Mesodermal cell (in vitro differentiated cells): ENCODE measurements around the gene KCNH1.
A peak's percentile ranks its signal among the peaks of the same experiment; 100 is the strongest.
"Not testable (repeated sequence)": the region's sequence is repeated elsewhere in the genome, so short reads cannot be mapped to it uniquely, and the experiment has no call there.

Experiments used
- H3K27ac ChIP-seq: 2 replicates; pipeline ENCODE4 v1.7.0; 2013; ENCODE audit warnings: mild to moderate bottlenecking, low read depth, low read length, moderate library complexity; ENCODE audit not compliant: severe bottlenecking
- H3K36me3 ChIP-seq: 2 replicates; pipeline ENCODE4 v1.7.1; 2013; ENCODE audit warnings: mild to moderate bottlenecking, low read length, moderate library complexity; ENCODE audit not compliant: control insufficient read depth, insufficient read depth
- H3K4me1 ChIP-seq: one replicate; pipeline ENCODE4 v1.7.1; 2013; ENCODE audit warnings: mild to moderate bottlenecking, low read length; ENCODE audit not compliant: insufficient read depth, control insufficient read depth, poor library complexity, severe bottlenecking
- H3K4me3 ChIP-seq: 2 replicates; pipeline ENCODE4 v1.7.0; 2013; ENCODE audit warnings: low read length, control low read depth, mild to moderate bottlenecking; ENCODE audit not compliant: insufficient read depth, poor library complexity, severe bottlenecking; ENCODE audit errors: extremely low read depth
- H3K9me3 ChIP-seq: 2 replicates; pipeline ENCODE4 v1.7.1; 2013; ENCODE audit warnings: mild to moderate bottlenecking, low read length, moderate library complexity; ENCODE audit not compliant: control insufficient read depth
- WGBS, 2 experiments: methylation state at CpG; one replicate each; pipeline ENCODE4 v1.1.5; 2013; ENCODE audit warnings: missing lambda C conversion rate in 2 of 2; ENCODE audit not compliant: insufficient coverage in 2 of 2; 5-methylcytosine and 5-hydroxymethylcytosine counted together

KCNH1 gene

DNA sequence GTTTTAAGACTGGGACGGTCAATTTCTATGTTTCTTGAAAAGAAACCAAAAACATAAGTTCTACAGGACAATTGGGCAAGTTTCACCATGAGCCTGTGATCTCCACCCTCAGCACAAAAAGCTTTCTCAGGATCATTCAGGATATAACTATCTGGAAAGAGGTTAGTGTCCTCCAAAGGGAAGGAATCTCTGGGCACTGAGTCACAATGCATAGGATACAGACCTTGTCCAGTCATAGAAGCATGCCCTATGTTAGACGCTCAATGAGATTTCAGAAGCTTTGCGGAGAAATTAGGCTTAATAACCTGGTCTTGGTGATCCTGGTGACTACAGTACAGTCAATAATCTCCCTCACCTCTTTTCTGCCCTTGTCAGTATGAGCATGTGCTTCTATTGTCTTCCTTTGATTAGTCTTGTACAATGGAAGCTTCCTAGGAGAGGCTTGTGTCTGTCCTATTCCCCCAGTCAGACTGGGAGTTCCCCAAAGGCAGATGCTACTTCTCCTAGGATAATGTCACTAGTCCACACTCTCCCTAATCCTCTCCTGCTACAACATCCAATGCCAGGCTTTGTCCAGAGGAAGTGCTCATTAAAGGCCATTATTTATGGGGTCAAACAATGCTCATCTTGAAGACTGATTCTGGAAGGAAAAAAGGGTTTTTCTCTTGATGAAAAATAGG, 97.4 kb downstream of the KCNH1 start:
- Histone ChIP-seq H3K36me3 (no peaks in the 10 kb centered on the region), H3K27ac (peak overlapping the region; percentile 74), H3K4me3 (no peak overlapping the region), H3K4me1 (peaks cover 16% of the 10 kb centered on the region), H3K9me3 (no peaks in the 10 kb centered on the region)
- 100% methylated on average over 1 to 2 of the region's 3 CpGs for WGBS, 2 experiments

DNA sequence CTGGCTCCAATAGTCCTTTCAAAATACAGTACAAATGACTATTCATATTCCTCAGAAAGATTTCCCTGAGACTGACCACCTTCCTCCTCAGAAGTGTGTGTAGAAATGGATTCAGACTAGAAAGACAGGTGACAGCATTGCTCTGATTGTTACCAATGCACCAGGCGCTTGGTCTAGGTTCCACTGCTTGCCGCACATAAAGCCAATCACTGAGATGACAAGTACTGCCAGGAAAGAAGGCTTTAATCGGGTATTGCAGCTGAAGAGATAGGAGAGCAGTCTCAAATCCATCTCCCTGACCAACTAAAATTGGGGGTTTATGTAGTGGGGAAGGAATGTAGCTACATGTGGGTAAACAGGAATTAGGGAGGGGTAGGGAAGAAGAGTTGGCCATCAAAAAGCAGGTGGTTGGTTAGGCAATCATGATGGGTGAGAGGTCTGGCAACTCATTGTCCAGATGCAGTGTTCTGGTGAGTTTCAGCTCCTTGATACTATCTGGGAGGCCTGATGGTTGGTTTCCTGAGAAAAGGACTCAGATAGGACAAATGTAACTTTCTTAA, 98.0 kb downstream of the KCNH1 start:
- no peak overlapping the region for H3K4me3 ChIP-seq
- H3K27ac ChIP-seq, result no peak overlapping the region
- H3K9me3 ChIP-seq, result no peaks in the 10 kb centered on the region
- WGBS, 2 experiments, result 87% methylated on average over 2 of the region's 3 CpGs; no CpG with 5 or more reads in 1 of the 2 experiments
- H3K36me3 ChIP-seq, result no peaks in the 10 kb centered on the region
- H3K4me1 ChIP-seq, result peaks cover 16% of the 10 kb centered on the region

DNA sequence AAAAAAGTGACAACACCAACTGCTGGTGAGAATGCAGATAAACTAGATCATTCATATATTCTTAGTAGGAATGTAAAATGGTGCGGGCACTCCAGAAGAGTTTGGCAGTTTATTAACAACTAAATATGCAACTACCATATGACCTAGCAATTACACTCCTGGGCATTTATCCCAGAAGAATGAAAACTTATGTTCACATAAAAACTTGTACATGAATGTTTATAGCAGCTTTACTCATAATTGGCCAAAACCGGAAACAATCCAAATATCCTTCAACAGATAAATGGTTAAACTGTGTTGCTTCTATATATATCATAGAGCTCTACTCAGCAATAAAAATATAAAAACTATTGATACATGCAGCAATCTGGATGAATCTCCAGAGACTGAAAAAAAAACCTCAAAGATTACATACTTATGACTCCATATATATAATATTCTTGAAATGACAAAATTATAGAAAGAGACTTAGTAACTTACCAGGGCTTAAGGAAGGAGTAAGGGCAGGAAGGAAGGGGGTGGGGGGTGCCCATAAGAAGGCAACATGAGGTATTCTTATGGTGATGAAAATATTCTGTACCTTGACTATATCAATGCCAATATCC, 99.9 kb downstream of the KCNH1 start:
- WGBS, 2 experiments, result no CpG with 5 or more reads among the region's 2 CpGs
- Histone ChIP-seq H3K4me1 (peaks cover 16% of the 10 kb centered on the region), H3K4me3 (no peak overlapping the region), H3K27ac (no peak overlapping the region), H3K36me3 (no peaks in the 10 kb centered on the region), H3K9me3 (no peaks in the 10 kb centered on the region)

DNA sequence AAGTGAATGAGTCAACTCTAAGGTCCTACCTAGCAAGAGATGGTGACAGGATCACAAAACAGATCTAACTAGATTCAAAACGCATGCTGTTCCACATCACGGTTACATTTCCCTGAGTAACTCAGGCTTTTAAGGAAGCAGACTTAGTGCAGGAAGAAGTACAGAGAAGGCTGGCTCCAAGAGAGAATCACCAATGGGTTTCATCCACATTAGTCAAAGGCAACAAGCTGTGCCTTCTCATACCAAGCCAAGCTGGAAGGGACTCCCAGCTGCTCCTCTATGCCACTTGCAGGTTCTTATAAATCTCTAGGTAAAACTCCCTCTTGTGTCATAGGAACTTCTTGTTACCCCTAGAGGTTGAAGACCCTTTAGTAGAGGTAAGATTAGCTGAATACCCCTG, 109.0 kb downstream of the KCNH1 start:
- H3K9me3 ChIP-seq, result no peaks in the 10 kb centered on the region
- no peak overlapping the region for H3K27ac ChIP-seq
- 93 to 94% methylated on average over 2 of the region's 2 CpGs for WGBS, 2 experiments
- H3K4me3 ChIP-seq, result no peak overlapping the region
- H3K36me3 ChIP-seq, result no peaks in the 10 kb centered on the region
- H3K4me1 ChIP-seq, result no peaks in the 10 kb centered on the region

DNA sequence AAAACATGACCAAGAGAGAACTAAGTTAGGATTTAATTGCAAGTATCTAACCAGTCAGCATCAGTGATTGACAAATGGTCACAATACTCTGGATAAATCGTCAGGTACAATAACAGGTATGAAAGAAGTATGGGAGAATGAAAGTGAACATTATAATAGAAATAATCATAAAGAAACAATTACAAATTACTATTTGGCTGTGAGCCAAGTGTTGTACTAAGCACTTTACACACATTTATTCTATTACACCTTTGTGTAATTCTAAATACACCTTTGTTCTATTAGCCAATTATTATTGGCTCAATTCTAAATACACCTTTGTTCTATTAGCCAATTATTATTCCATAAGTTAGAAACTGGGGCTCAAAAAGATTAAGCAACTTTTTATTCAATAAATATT, 114.7 kb downstream of the KCNH1 start:
- Histone ChIP-seq H3K4me1 (no peaks in the 10 kb centered on the region), H3K4me3 (no peak overlapping the region), H3K27ac (no peak overlapping the region), H3K36me3 (no peaks in the 10 kb centered on the region), H3K9me3 (no peaks in the 10 kb centered on the region)
- WGBS, 2 experiments, result no CpG with 5 or more reads among the region's 1 CpG

DNA sequence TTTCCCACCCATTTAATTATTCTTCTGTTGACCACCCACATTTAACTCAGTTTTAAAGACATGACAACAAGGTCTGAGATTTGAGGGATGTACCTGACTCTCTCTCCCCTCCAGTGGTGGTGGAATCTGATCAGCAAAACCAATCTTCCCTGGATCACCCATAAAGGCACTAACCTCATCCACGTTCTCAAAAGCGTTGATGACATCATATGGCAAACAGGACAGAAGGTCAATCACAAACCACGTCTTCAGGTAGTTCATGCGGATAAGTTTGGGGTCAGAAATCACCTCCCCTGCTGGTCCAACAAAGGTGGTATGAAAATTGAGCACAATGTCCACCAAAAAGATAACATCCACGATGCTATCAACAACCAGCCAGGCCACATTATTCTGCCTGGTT, 115.3 kb downstream of the KCNH1 start:
- WGBS, 2 experiments, result 95 to 100% methylated on average over 2 to 5 of the region's 5 CpGs
- Histone ChIP-seq H3K27ac (no peak overlapping the region), H3K9me3 (no peaks in the 10 kb centered on the region), H3K36me3 (no peaks in the 10 kb centered on the region), H3K4me1 (no peaks in the 10 kb centered on the region), H3K4me3 (no peak overlapping the region)

DNA sequence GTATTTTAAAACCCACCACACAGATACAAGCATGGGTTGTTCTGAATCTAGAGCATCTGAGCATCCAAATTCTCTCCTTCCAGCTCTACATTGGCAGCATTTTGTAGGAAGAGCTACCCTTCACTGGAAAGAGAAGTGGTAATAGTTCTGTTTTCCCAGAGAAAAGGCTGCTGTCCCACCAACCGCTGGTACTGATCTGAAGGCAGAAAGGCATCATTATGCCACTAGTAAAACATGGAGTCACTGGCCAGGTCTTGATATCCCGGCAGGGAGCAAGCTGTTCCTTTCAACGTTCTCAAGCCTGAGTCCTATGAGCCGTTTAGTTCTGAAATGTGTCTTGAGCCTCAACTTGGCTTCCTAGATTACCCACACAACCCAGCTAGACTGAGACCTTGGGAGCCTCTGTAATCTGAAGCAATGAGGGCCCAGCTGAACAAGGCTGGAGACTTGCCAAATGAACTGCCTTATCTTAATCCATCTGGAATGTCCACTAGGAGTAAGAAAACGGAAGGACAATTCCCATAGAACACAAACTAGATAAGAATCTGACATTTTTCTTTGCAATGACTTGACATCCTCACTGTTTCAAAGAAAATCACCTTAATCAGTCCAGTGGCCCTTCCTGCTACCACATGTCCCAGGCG, 116.8 kb downstream of the KCNH1 start:
- no peak overlapping the region for H3K27ac ChIP-seq
- H3K4me1 ChIP-seq, result no peaks in the 10 kb centered on the region
- no peaks in the 10 kb centered on the region for H3K9me3 ChIP-seq
- WGBS, 2 experiments, result 66 to 78% methylated on average over 6 of the region's 6 CpGs
- H3K36me3 ChIP-seq, result no peaks in the 10 kb centered on the region
- no peak overlapping the region for H3K4me3 ChIP-seq

DNA sequence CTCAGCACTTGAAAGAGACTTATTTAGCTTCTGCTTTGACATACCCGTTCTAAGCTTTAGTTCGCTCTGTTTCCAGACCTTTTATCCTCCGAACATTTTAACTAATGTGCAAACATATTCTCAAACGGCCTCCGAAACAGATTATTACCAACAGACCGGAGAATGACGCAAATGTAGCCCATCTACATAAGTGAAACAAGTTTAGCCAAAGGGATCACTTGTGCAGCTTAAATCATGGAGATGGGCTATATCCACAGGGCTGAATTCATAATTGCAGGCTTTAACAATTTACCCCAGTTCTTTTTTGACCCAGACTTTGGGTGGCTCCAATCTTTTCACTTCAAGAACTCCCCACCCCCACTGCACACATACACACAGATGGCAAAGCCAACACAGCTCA, 119.7 kb downstream of the KCNH1 start:
- H3K4me1 ChIP-seq, result no peaks in the 10 kb centered on the region
- no peaks in the 10 kb centered on the region for H3K9me3 ChIP-seq
- no peaks in the 10 kb centered on the region for H3K36me3 ChIP-seq
- no peak overlapping the region for H3K4me3 ChIP-seq
- H3K27ac ChIP-seq, result no peak overlapping the region
- 65 to 72% methylated on average over 5 to 7 of the region's 7 CpGs for WGBS, 2 experiments

DNA sequence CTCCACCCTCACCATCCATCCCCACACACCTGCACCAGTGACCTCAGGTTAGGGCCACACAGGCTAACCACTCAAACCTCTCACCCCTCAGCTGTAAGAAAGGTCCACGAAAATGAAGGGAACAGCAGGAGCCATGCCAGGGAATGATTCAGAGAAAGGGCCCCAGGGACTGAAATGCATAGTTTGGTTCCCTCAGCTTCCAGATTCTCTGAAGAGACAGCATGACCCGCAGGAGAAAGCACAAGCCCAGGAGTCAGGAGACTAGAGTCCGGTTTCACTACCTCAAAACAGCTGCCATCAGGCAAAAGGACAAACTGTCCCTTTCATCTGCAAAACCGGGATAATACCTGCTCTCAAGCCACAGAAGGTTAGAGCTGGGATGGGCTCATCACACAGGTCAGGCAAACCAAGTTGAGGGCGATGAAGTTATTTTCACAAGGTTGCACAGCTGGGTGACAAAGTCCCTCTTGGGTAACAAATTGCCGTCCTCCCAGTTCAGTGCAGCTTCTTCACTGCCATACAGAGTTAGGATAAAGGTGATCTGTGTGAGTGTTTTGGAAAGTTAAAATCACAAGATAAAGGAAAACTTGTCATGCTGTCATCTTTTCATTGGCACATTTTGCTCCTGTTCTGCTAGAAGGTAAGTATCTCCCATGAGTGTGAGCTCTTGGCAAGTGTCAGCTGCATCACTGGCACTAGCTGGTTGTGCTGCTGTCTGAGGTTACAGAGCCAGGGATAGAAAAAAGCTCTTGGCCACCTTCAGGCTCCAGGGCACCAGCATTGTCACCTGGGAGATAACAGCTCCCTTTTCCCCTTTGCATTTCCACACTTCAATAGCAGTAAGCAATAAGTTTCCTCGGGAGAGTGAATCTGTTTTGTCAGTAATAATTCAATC, 120.4 kb downstream of the KCNH1 start:
- 63 to 81% methylated on average over 5 to 7 of the region's 7 CpGs for WGBS, 2 experiments
- H3K27ac ChIP-seq, result no peak overlapping the region
- no peak overlapping the region for H3K4me3 ChIP-seq
- H3K9me3 ChIP-seq, result no peaks in the 10 kb centered on the region
- H3K4me1 ChIP-seq, result no peaks in the 10 kb centered on the region
- H3K36me3 ChIP-seq, result no peaks in the 10 kb centered on the region

DNA sequence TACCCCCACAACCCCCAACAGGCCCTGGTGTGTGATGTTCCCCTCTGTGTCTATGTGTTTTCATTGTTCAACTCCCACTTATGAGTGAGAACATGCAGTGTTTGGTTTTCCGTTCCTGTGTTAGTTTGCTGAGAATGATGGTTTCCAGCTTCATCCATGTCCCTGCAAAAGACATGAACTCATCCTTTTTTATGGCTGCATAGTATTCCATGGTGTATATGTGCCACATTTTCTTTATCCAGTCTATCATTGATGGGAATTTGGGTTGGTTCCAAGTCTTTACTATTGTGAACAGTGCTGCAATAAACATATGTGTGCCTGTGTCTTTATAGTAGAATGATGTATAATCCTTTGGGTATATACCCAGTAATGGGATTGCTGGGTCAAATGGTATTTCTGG, 122.8 kb downstream of the KCNH1 start:
- not testable (repeated sequence) for H3K4me1 ChIP-seq, H3K9me3 ChIP-seq, H3K4me3 ChIP-seq, H3K27ac ChIP-seq, H3K36me3 ChIP-seq
- WGBS, 2 experiments, result no CpG with 5 or more reads among the region's 1 CpG
